Stomach (tissue), 9 donors: Measurements from ENCODE around the gene SLA2. TPM values are rescaled to one million over a fixed set of nuclear protein-coding genes. Genes with fewer than 3 reads are reported as not detected.

Experiments used
- DNase-seq, 2 donors: peaks; one replicate each; pipeline versions ENCODE4 v3.0.0 to v3.0.0-alpha.2; 2013 to 2019
- H3K27ac ChIP-seq, 5 donors: fragments of 200-600 bp in 4 of 5; sonication (generic) in 4 of 5; one replicate each; pipeline ENCODE4 v1.5.1; 2013 to 2019; ENCODE audit warnings: mild to moderate bottlenecking in 1 of 5, moderate library complexity in 1 of 5
- H3K27me3 ChIP-seq, 3 donors: fragments of 200-600 bp; sonication (generic); one replicate each; pipeline ENCODE4 v1.5.1; 2017 to 2019; ENCODE audit warnings: mixed run types in 1 of 3
- H3K36me3 ChIP-seq, 4 donors: fragments of 200-600 bp; sonication (generic); 1 replicate in 3 of 4; 2 replicates in 1 of 4; pipeline ENCODE4 v1.5.1; 2016 to 2019
- H3K4me1 ChIP-seq, 4 donors: fragments of 200-600 bp; sonication (generic); one replicate each; pipeline ENCODE4 v1.5.1; 2016 to 2019
- H3K4me3 ChIP-seq, 4 donors: fragments of 200-600 bp; sonication (generic) in 3 of 4; one replicate each; pipeline ENCODE4 v1.5.1; 2016 to 2019; ENCODE audit warnings: mild to moderate bottlenecking in 1 of 4
- H3K9me3 ChIP-seq, 4 donors: fragments of 200-600 bp; sonication (generic); one replicate each; pipeline ENCODE4 v1.5.1; 2016 to 2019
- EP300 ChIP-seq: sonication (generic); formaldehyde crosslinking; IDR thresholded peaks from one replicate; pipeline ENCODE4 v1.6.1; 2017; ENCODE audit warnings: antibody characterized with exemption
- POLR2A ChIP-seq, 4 donors: fragments of 450-650 bp; IDR thresholded peaks; one replicate each; pipeline ENCODE4 v1.6.1; 2016; ENCODE audit warnings: antibody characterized with exemption in 4 of 4, control low read depth in 2 of 4, mild to moderate bottlenecking in 1 of 4, moderate library complexity in 1 of 4
- POLR2AphosphoS5 ChIP-seq, 3 donors: sonication (generic); formaldehyde crosslinking; IDR thresholded peaks; one replicate each; pipeline ENCODE4 v1.6.1; 2016; ENCODE audit warnings: antibody characterized with exemption in 3 of 3
- WGBS, 5 donors: extraction: QIAGEN DNeasy Blood & Tissue Kit in 3 of 5; methylation state at CpG; one replicate each; pipeline versions ENCODE4 v1.1.5 to v1.1.7; 2013 to 2018; 5-methylcytosine and 5-hydroxymethylcytosine counted together
- intact Hi-C: fragments of 100-400 bp; cut with DNase I; formaldehyde crosslinking; loops from one replicate; pipeline ENCODE4 v1.15.1; 2023; ENCODE audit warnings: low total_unique reads
- polyA plus RNA-seq, 3 donors: library from polyadenylated mRNA; stranded (reverse); fragments of 200-250 nt; gene quantifications; one replicate each; pipeline ENCODE4 v1.2.3, GENCODE V29; 2013
- total RNA-seq, 5 donors: library from RNA; depleted of rRNA; stranded (reverse); fragments of >200 nt; gene quantifications; one replicate each; pipeline versions ENCODE4 v1.1.0 to v1.2.3, GENCODE V29; 2014 to 2016
- TF ChIP-seq, protein P1 (sequence below), 7 experiments: fragments of 450-650 bp in 4 of 7; fragments of 200-600 bp in 3 of 7; sonication (generic) in 3 of 7; IDR thresholded peaks; one replicate each; pipeline ENCODE4 v1.5.1; 2016 to 2019; ENCODE audit warnings: antibody characterized with exemption in 7 of 7, control low read depth in 2 of 7, mild to moderate bottlenecking in 1 of 7
- donor health status: healthy with polysubstance abuse.
- donor health status: Bipolar disorder and iron deficiency.
- donor health status: healthy.

The SLA2 gene
- total and polyA plus RNA-seq, 8 donors = 0.25 to 8.7 (median 1.3) TPM; not detected in 2

DNA sequence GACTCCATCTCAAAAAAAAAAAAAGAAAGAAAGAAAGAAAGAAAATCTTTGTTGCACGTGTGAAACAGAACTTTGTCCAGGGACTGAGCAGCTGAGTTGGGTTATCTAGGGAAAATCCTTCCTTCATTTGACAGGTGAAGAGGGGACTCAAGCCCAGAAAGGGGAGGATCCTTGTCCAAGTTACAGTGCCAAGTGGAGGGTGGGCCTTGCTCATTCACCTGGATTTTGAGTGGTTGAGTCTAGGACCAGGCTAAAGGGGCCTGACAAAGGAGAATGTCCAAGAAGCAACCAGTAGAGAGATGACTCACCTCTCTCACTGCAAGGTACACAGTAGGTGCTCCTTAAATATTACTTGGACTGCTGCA lies 69.9 kb downstream of the SLA2 start:
- H3K36me3 ChIP-seq = peaks cover 12 to 26% (median 26%) of the 10 kb centered on the region in 4 donors
- DNase-seq = no peak
- H3K9me3 ChIP-seq = no peaks in the 10 kb centered on the region
- TF ChIP-seq POLR2AphosphoS5 (IDR thresholded peaks at IDR 0.05) (no peak), POLR2A (IDR thresholded peaks at IDR 0.05) (no peak), EP300 (no peak)
- TF ChIP-seq, protein P1, sequence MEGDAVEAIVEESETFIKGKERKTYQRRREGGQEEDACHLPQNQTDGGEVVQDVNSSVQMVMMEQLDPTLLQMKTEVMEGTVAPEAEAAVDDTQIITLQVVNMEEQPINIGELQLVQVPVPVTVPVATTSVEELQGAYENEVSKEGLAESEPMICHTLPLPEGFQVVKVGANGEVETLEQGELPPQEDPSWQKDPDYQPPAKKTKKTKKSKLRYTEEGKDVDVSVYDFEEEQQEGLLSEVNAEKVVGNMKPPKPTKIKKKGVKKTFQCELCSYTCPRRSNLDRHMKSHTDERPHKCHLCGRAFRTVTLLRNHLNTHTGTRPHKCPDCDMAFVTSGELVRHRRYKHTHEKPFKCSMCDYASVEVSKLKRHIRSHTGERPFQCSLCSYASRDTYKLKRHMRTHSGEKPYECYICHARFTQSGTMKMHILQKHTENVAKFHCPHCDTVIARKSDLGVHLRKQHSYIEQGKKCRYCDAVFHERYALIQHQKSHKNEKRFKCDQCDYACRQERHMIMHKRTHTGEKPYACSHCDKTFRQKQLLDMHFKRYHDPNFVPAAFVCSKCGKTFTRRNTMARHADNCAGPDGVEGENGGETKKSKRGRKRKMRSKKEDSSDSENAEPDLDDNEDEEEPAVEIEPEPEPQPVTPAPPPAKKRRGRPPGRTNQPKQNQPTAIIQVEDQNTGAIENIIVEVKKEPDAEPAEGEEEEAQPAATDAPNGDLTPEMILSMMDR (IDR thresholded peaks at IDR 0.05) = no peak
- peaks cover 15 to 34% (median 31%) of the 10 kb centered on the region in 4 donors for H3K4me1 ChIP-seq
- H3K27me3 ChIP-seq = no peaks in the 10 kb centered on the region
- peak overlapping the region in 2 of 5 donors; percentile 94 to 97 for H3K27ac ChIP-seq
- 26 to 79% (median 43%) methylated on average over 1 of the region's 1 CpG for WGBS, 5 donors
- intact Hi-C loops = no loop called here
- no peak overlapping the region for H3K4me3 ChIP-seq

DNA sequence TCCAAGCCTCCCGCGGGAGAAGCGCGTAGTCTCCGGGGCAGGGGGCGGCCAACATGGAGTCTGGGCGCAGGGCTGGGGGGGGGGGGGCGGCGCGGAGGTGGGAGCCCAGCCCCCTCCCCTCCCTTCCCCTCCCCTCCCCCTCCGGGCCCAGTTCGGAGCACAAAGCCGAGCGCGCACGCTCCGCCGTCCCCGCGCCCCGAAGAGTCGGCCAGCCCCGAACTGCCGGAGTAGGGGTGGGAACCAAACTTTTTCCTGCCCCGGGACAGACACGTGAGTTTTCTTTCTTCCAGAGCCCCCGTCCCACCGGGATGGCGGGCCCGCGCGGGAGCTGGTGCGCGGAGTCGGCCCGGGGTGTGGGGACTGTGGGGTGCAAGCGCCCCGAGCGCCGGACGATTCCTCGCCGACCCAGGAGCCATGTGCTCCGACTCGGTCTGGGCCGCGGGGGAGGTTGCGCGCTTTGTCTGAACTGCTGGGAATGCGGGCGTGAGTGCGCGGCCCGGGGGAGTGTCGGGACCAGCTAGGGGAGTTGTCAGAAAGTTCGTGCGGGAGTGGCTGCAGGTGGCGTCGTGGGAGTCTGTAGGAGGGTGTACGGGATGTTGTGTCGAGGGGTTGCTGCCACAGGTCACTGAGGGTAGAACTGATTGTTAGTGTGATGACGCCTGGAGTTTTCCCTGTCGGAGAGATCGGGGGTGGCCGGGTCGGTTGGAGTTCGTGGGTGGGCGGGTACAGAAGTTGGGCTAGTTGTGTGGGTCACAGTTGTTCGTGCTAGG lies 71.4 kb downstream of the SLA2 start:
- H3K27ac ChIP-seq = peak overlapping the region; percentile 87 to 97 (median 94)
- H3K4me1 ChIP-seq = peaks cover 15 to 34% (median 31%) of the 10 kb centered on the region in 4 donors
- intact Hi-C loops = no loop called here
- DNase-seq = peak; percentile 51 to 89
- H3K27me3 ChIP-seq = no peaks in the 10 kb centered on the region
- peaks cover 4 to 12% (median 11%) of the 10 kb centered on the region in 4 donors for H3K36me3 ChIP-seq
- peak overlapping the region; percentile 74 to 89 (median 82) for H3K4me3 ChIP-seq
- no peak for TF ChIP-seq EP300
- TF ChIP-seq, protein P1 (IDR thresholded peaks at IDR 0.05) = no peak
- TF ChIP-seq POLR2AphosphoS5 (IDR thresholded peaks at IDR 0.05) = no peak
- no peak for TF ChIP-seq POLR2A (IDR thresholded peaks at IDR 0.05)
- H3K9me3 ChIP-seq = no peaks in the 10 kb centered on the region
- 1 to 2% (median 2%) methylated on average over 22 to 64 of the region's 69 CpGs for WGBS, 5 donors

DNA sequence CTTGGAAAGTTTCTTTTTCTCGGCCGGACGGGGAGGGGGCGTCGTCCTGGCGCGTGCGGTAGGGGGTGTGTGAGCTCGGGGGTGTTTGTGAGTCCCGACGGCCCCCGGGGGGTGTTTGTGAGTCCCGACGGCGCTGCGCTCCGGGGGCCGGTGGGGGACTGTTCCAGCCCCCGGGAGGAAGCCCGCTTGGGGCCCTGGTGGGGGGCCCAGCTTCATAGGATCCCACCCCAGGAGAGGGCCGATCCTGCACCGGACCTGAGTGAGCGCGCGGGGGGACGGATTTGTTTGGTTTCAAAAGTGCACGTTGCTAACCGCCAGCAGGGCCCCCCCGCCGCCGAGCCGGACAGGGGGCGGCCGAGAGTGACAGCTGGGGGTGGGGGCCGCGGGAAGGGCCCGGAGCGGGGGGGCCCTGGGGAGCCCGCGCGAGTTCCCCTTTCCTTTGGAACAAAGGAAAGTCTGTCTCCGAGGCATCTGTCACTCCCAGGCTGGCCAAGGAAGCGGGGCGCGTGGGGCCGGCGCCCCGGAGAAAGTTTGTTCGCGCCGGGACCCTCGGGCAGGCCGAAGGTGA lies 72.1 kb downstream of the SLA2 start:
- peak overlapping the region; percentile 87 to 97 (median 94) for H3K27ac ChIP-seq
- 0 to 2% (median 1%) methylated on average over 21 to 53 of the region's 53 CpGs for WGBS, 5 donors

GRCh38 chr20:36573103-36573797 lies 72.7 kb downstream of the SLA2 start, which contains the start of gene TGIF2:
TSS of gene TGIF2 (plus strand) at chr20:36573597. CDS start at chr20:36578775, 5,178 bp downstream.
- peaks cover 15 to 34% (median 31%) of the 10 kb centered on the region in 4 donors for H3K4me1 ChIP-seq
- intact Hi-C loops = no loop called here
- no peak for TF ChIP-seq EP300
- no peak for TF ChIP-seq POLR2A (IDR thresholded peaks at IDR 0.05)
- TF ChIP-seq POLR2AphosphoS5 (IDR thresholded peaks at IDR 0.05) = peak; percentile 10 to 74 (median 40)
- TF ChIP-seq, protein P1 (IDR thresholded peaks at IDR 0.05) = no peak

More for the DNA sequence above, 72.1 kb downstream of the SLA2 start:
- intact Hi-C loops = no loop called here
- Histone ChIP-seq H3K27me3 (no peaks in the 10 kb centered on the region), H3K4me1 (peaks cover 15 to 34% (median 31%) of the 10 kb centered on the region in 4 donors), H3K36me3 (peaks cover 2 to 5% (median 4%) of the 10 kb centered on the region in 4 donors), H3K4me3 (peak overlapping the region; percentile 74 to 89 (median 82)), H3K9me3 (no peaks in the 10 kb centered on the region)
- DNase-seq = peak in 1 of 2 donors; percentile 29
- TF ChIP-seq POLR2A (IDR thresholded peaks at IDR 0.05) (no peak), POLR2AphosphoS5 (IDR thresholded peaks at IDR 0.05) (no peak), EP300 (no peak)
- TF ChIP-seq, protein P1 (IDR thresholded peaks at IDR 0.05) = no peak

More at GRCh38 chr20:36573103-36573797, 72.7 kb downstream of the SLA2 start, which contains the start of gene TGIF2:
- Histone ChIP-seq H3K27me3 (no peaks in the 10 kb centered on the region), H3K36me3 (no peaks in the 10 kb centered on the region), H3K27ac (peak within 1 kb of the TSS; percentile 87 to 97 (median 94)), H3K9me3 (no peaks in the 10 kb centered on the region), H3K4me3 (peak within 1 kb of the TSS; percentile 74 to 89 (median 82))
- 2 to 32% (median 4%) methylated on average over 11 to 80 of the region's 80 CpGs for WGBS, 5 donors
- peak; percentile 79 to 97 for DNase-seq
